Lower leg skin (tissue), 3 donors: ENCODE measurements around the gene TMEM132E.

Source experiments
- CTCF ChIP-seq, 3 donors: fragments of 450-650 bp; IDR thresholded peaks; one replicate each; pipeline ENCODE4 v1.5.1; 2016; ENCODE audit warnings: antibody characterized with exemption in 3 of 3, mild to moderate bottlenecking in 3 of 3, moderate library complexity in 2 of 3
- POLR2A ChIP-seq, 2 donors: fragments of 450-650 bp; IDR thresholded peaks; one replicate each; pipeline ENCODE4 v1.6.1; 2016 to 2017; ENCODE audit warnings: antibody characterized with exemption in 2 of 2, mild to moderate bottlenecking in 1 of 2, moderate library complexity in 1 of 2

DNA sequence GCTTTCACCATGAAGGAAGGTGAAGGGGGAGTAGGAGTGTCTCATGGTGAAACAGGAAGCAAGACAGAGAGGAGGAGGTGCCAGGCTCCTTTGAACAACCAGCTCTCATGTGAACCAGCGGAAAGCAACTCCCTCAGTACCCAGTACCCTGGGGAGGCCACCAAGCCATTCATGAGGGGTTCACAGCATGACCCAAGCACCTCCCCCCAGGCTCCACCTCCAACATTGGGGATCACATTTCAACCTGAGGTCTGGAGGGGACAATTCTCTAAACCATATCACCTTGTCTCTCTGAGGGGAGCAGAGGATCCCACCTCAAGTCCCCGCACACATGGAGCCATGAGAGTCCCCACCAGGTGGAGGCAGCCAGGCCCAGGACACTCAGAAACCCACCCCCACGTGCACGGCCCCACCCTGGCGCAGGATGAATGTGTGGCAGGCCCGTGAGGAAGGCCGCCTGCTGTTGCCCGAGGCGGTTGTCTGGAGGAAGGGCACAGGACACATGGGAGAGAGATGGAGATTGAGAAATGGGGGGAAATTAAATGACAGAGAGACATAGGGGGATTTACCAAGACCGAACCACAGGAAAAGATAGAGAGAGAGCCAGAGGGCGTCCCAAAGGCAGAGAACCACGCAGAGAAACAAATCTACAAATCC, 85.9 kb downstream of the TMEM132E start:
- TF ChIP-seq CTCF (IDR thresholded peaks at IDR 0.05) (no peak), POLR2A (IDR thresholded peaks at IDR 0.05) (no peak)
